OCI-LY3 (cell line): Measurements from ENCODE around the gene HS6ST2.
A peak's percentile ranks its signal among the peaks of the same experiment; 100 is the strongest.

Experiments
- H2AFZ ChIP-seq: fragments of 200-600, 300-600 bp; shearing (Covaris generic); 2 replicates; pipeline ENCODE4 v1.6.0; 2014; ENCODE audit warnings: antibody characterized with exemption, low read depth, low read length
- H3K27ac ChIP-seq: fragments of 200-600, 300-600 bp; sonication (generic); 2 replicates; pipeline ENCODE4 v1.5.1; 2014; ENCODE audit warnings: mild to moderate bottlenecking, low read length, moderate library complexity, mixed read lengths
- H3K27me3 ChIP-seq: fragments of 200-600, 300-600 bp; sonication (generic); 2 replicates; pipeline ENCODE4 v1.6.1; 2014; ENCODE audit warnings: low read depth, low read length, mixed read lengths
- H3K36me3 ChIP-seq: fragments of 200-600, 300-600 bp; sonication (generic); replicated peaks from 2 replicates; pipeline ENCODE3; 2014; ENCODE audit warnings: low read depth, low read length, mixed read lengths
- H3K4me1 ChIP-seq: fragments of 300-600, 200-600 bp; sonication (generic); 2 replicates; pipeline ENCODE4 v1.6.1; 2014; ENCODE audit warnings: low read length, mixed read lengths
- H3K4me2 ChIP-seq: fragments of 200-600, 300-600 bp; sonication (generic); 2 replicates; pipeline ENCODE4 v1.6.1; 2014; ENCODE audit warnings: low read length, mixed read lengths
- H3K4me3 ChIP-seq: fragments of 300-600, 200-600 bp; sonication (generic); 2 replicates; pipeline ENCODE4 v1.5.1; 2014; ENCODE audit warnings: antibody characterized with exemption, mild to moderate bottlenecking, low read length, moderate library complexity
- H3K79me2 ChIP-seq: fragments of 300-600, 200-600 bp; shearing (Covaris generic); 2 replicates; pipeline ENCODE4 v1.6.1; 2014; ENCODE audit warnings: mild to moderate bottlenecking, low read length, mixed read lengths
- H3K9ac ChIP-seq: fragments of 300-600, 200-600 bp; shearing (Covaris generic); 2 replicates; pipeline ENCODE4 v1.6.0; 2014; ENCODE audit warnings: mild to moderate bottlenecking, low read length, moderate library complexity
- H3K9me3 ChIP-seq: fragments of 200-600, 300-600 bp; shearing (Covaris generic); 2 replicates; pipeline ENCODE4 v1.6.1; 2014; ENCODE audit warnings: low read length, mixed read lengths; ENCODE audit not compliant: insufficient read depth
- H4K20me1 ChIP-seq: fragments of 200-600, 300-600 bp; sonication (generic); 2 replicates; pipeline ENCODE4 v1.6.1; 2016; ENCODE audit warnings: low read length, mixed read lengths; ENCODE audit not compliant: insufficient read depth
- CTCF ChIP-seq: fragments of 200-600, 300-600 bp; sonication (generic); IDR thresholded peaks from 2 replicates; pipeline ENCODE4 v1.5.1; 2014; ENCODE audit warnings: antibody characterized with exemption, low read length, low read depth
- EZH2phosphoT487 ChIP-seq: fragments of 200-600 bp; shearing (Covaris generic); IDR thresholded peaks from 2 replicates; pipeline ENCODE4 v1.6.1; 2018; ENCODE audit warnings: antibody characterized with exemption, mixed run types, low read depth

HS6ST2 gene

GRCh38 chrX:132648895-132649294 lies 309.5 kb downstream of the HS6ST2 start:
- no peak overlapping the region for H3K9ac ChIP-seq
- H4K20me1 ChIP-seq: no peaks in the 10 kb centered on the region
- H3K4me3 ChIP-seq: no peak overlapping the region
- no peak overlapping the region for H2AFZ ChIP-seq
- no peak overlapping the region for H3K4me2 ChIP-seq
- TF ChIP-seq EZH2phosphoT487 (no peak), CTCF (no peak)
- no peaks in the 10 kb centered on the region for H3K27me3 ChIP-seq
- no peaks in the 10 kb centered on the region for H3K4me1 ChIP-seq
- no peak overlapping the region for H3K27ac ChIP-seq
- H3K9me3 ChIP-seq: no peaks in the 10 kb centered on the region
- H3K36me3 ChIP-seq: no peaks in the 10 kb centered on the region
- H3K79me2 ChIP-seq: no peaks in the 10 kb centered on the region

GRCh38 chrX:132639446-132639845 lies 319.0 kb downstream of the HS6ST2 start:
- no peak overlapping the region for H3K4me2 ChIP-seq
- H3K27ac ChIP-seq: no peak overlapping the region
- no peak overlapping the region for H3K4me3 ChIP-seq
- no peak overlapping the region for H2AFZ ChIP-seq
- H4K20me1 ChIP-seq: no peaks in the 10 kb centered on the region
- H3K4me1 ChIP-seq: no peaks in the 10 kb centered on the region
- H3K9ac ChIP-seq: no peak overlapping the region
- no peaks in the 10 kb centered on the region for H3K27me3 ChIP-seq
- H3K36me3 ChIP-seq: no peaks in the 10 kb centered on the region
- no peaks in the 10 kb centered on the region for H3K79me2 ChIP-seq
- TF ChIP-seq EZH2phosphoT487 (no peak), CTCF (no peak)
- no peaks in the 10 kb centered on the region for H3K9me3 ChIP-seq

GRCh38 chrX:132638313-132638712 lies 320.1 kb downstream of the HS6ST2 start:
- Histone ChIP-seq H3K27ac (no peak overlapping the region), H3K79me2 (no peaks in the 10 kb centered on the region), H2AFZ (no peak overlapping the region), H3K36me3 (no peaks in the 10 kb centered on the region), H3K4me2 (no peak overlapping the region), H3K4me3 (no peak overlapping the region), H3K4me1 (no peaks in the 10 kb centered on the region), H3K27me3 (no peaks in the 10 kb centered on the region), H4K20me1 (no peaks in the 10 kb centered on the region), H3K9ac (no peak overlapping the region), H3K9me3 (no peaks in the 10 kb centered on the region)
- TF ChIP-seq EZH2phosphoT487 (no peak), CTCF (no peak)

- no peak overlapping the region for H2AFZ ChIP-seq
- H3K79me2 ChIP-seq: no peaks in the 10 kb centered on the region
- H3K4me2 ChIP-seq: no peak overlapping the region
- H3K36me3 ChIP-seq: no peaks in the 10 kb centered on the region
- no peaks in the 10 kb centered on the region for H4K20me1 ChIP-seq
- no peak overlapping the region for H3K27ac ChIP-seq
- no peak for TF ChIP-seq EZH2phosphoT487
- TF ChIP-seq CTCF: peak; percentile 47
- H3K9me3 ChIP-seq: no peaks in the 10 kb centered on the region
- H3K27me3 ChIP-seq: no peaks in the 10 kb centered on the region
- H3K4me1 ChIP-seq: no peaks in the 10 kb centered on the region
- H3K4me3 ChIP-seq: no peak overlapping the region
- H3K9ac ChIP-seq: no peak overlapping the region
These were observed 322.3 kb downstream of the HS6ST2 start for GRCh38 chrX:132636080-132636479.
